ENCODE measurements around the gene ASB8. TPM values are rescaled to one million over a fixed set of nuclear protein-coding genes. Genes with fewer than 3 reads are reported as not detected.

Gene ASB8
- total RNA-seq, 1 experiment from 2014 or later, result 17.1 TPM

DNA sequence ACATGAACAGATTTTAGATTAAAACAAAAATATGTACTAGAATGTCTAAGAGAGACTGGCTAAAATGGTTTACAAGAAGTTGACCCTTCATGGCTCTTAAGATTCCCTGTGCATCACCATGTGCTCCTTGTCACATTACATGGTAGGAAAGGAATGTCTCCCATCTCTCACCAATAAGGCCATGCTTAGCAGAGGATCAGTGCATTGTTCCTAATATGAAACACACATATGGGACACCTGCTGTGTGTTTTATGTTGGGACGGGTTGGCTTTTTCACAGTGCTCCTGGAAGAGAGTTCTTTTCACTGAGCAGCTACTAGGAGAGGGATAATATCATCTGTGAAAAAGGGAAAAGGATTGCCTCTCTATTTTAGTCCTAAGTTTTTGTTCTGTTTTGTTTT, 28.5 kb downstream of the ASB8 start:
- Histone ChIP-seq H3K4me1 (ENCODE audit: control insufficient read depth, insufficient read depth, low read length) (no peaks in the 10 kb centered on the region), H3K27me3 (ENCODE audit: control insufficient read depth, insufficient read depth, low read length) (no peaks in the 10 kb centered on the region), H3K27ac (ENCODE audit: low read length) (no peak overlapping the region), H3K36me3 (ENCODE audit: control insufficient read depth, insufficient read depth, low read length) (peaks cover 9% of the 10 kb centered on the region), H3K4me3 (ENCODE audit: low read depth in 2 of 2, low read length in 2 of 2) (no peak overlapping the region), H3K9me3 (ENCODE audit: control insufficient read depth, insufficient read depth, low read depth, low read length) (no peaks in the 10 kb centered on the region)
- DNase-seq (ENCODE audit: low read depth, low spot score) (no peak), ATAC-seq (no peak)
- in situ Hi-C loops (cut with HindIII; ENCODE audit: low pct_unique_long_range_greater_than_20kb, low sequenced_read_pairs), result no loop called here
- ChIA-PET CTCF (no interaction called here), POLR2A (no interaction called here)
- intact Hi-C loops (cut with micrococcal nuclease; ENCODE audit: unreplicated experiment), result no loop called here
- BruUV-seq (replicated peaks), result no TSS peak
- no peak for TF ChIP-seq POLR2AphosphoS5 (IDR thresholded peaks at IDR 0.05; ENCODE audit: low read depth, low read length)
- no peak for TF ChIP-seq SIN3A (IDR thresholded peaks at IDR 0.05; ENCODE audit: borderline replicate concordance, insufficient read depth, low read depth, low read length)
- TF ChIP-seq REST (IDR thresholded peaks at IDR 0.05; ENCODE audit: insufficient read depth in 1 of 2, low read depth in 2 of 2, low read length in 1 of 2), result no peak
- TF ChIP-seq, protein P1, sequence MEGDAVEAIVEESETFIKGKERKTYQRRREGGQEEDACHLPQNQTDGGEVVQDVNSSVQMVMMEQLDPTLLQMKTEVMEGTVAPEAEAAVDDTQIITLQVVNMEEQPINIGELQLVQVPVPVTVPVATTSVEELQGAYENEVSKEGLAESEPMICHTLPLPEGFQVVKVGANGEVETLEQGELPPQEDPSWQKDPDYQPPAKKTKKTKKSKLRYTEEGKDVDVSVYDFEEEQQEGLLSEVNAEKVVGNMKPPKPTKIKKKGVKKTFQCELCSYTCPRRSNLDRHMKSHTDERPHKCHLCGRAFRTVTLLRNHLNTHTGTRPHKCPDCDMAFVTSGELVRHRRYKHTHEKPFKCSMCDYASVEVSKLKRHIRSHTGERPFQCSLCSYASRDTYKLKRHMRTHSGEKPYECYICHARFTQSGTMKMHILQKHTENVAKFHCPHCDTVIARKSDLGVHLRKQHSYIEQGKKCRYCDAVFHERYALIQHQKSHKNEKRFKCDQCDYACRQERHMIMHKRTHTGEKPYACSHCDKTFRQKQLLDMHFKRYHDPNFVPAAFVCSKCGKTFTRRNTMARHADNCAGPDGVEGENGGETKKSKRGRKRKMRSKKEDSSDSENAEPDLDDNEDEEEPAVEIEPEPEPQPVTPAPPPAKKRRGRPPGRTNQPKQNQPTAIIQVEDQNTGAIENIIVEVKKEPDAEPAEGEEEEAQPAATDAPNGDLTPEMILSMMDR (IDR thresholded peaks at IDR 0.05), result no peak
- no peak for TF ChIP-seq TCF7L2 (IDR thresholded peaks at IDR 0.05; ENCODE audit: low read depth, low read length)

GRCh38 chr12:48126953-48127630, 30.2 kb downstream of the ASB8 start:
- intact Hi-C loops (cut with micrococcal nuclease; ENCODE audit: unreplicated experiment), result no loop called here
- Histone ChIP-seq H3K27ac (ENCODE audit: low read length) (no peak overlapping the region), H3K9me3 (ENCODE audit: control insufficient read depth, insufficient read depth, low read depth, low read length) (no peaks in the 10 kb centered on the region), H3K27me3 (ENCODE audit: control insufficient read depth, insufficient read depth, low read length) (no peaks in the 10 kb centered on the region), H3K36me3 (ENCODE audit: control insufficient read depth, insufficient read depth, low read length) (peaks cover 17% of the 10 kb centered on the region), H3K4me3 (ENCODE audit: low read depth in 2 of 2, low read length in 2 of 2) (no peak overlapping the region), H3K4me1 (ENCODE audit: control insufficient read depth, insufficient read depth, low read length) (no peaks in the 10 kb centered on the region)
- DNase-seq (ENCODE audit: low read depth, low spot score), result no peak
- TF ChIP-seq TCF7L2 (IDR thresholded peaks at IDR 0.05; ENCODE audit: low read depth, low read length) (no peak), POLR2AphosphoS5 (IDR thresholded peaks at IDR 0.05; ENCODE audit: low read depth, low read length) (no peak), SIN3A (IDR thresholded peaks at IDR 0.05; ENCODE audit: borderline replicate concordance, insufficient read depth, low read depth, low read length) (no peak), REST (IDR thresholded peaks at IDR 0.05; ENCODE audit: insufficient read depth in 1 of 2, low read depth in 2 of 2, low read length in 1 of 2) (no peak)
- TF ChIP-seq, protein P1 (IDR thresholded peaks at IDR 0.05), result no peak
- CTCF ChIA-PET, result no interaction called here
- no peak for ATAC-seq
- POLR2A ChIA-PET, result no interaction called here
- in situ Hi-C loops (cut with HindIII; ENCODE audit: low pct_unique_long_range_greater_than_20kb, low sequenced_read_pairs), result no loop called here
- BruUV-seq (replicated peaks), result no TSS peak
